22Rv1 (cell line): ENCODE results near the gene LEMD3.

Experiments used
- CTCF ChIP-seq: fragments of 450-650 bp; IDR thresholded peaks from 2 replicates; pipeline ENCODE4 v1.5.1; 2017; ENCODE audit warnings: mild to moderate bottlenecking
- ZFX ChIP-seq: fragments of 450-650 bp; IDR thresholded peaks from 2 replicates; pipeline ENCODE4 v1.6.1; 2017; ENCODE audit warnings: antibody characterized with exemption, borderline replicate concordance

- TF ChIP-seq CTCF (no peak), ZFX (no peak)
Observed at GRCh38 chr12:65169320-65170208, at the start of gene LEMD3.
